WTC11 (cell line): ENCODE data around the gene MNT.

Source experiments
- CTCF ChIP-seq: fragments of 200-600 bp; IDR thresholded peaks from 2 replicates; pipeline ENCODE4 v1.8.0; 2022; ENCODE audit warnings: antibody characterized with exemption
- TF ChIP-seq, protein P1 (sequence below): sonication (generic); formaldehyde crosslinking; IDR thresholded peaks from 2 replicates; pipeline ENCODE4 v1.8.0; 2022; ENCODE audit warnings: missing genetic modification reagents

GRCh38 chr17:2394775-2395201, 6.1 kb downstream of the MNT start:
- TF ChIP-seq, protein P1, sequence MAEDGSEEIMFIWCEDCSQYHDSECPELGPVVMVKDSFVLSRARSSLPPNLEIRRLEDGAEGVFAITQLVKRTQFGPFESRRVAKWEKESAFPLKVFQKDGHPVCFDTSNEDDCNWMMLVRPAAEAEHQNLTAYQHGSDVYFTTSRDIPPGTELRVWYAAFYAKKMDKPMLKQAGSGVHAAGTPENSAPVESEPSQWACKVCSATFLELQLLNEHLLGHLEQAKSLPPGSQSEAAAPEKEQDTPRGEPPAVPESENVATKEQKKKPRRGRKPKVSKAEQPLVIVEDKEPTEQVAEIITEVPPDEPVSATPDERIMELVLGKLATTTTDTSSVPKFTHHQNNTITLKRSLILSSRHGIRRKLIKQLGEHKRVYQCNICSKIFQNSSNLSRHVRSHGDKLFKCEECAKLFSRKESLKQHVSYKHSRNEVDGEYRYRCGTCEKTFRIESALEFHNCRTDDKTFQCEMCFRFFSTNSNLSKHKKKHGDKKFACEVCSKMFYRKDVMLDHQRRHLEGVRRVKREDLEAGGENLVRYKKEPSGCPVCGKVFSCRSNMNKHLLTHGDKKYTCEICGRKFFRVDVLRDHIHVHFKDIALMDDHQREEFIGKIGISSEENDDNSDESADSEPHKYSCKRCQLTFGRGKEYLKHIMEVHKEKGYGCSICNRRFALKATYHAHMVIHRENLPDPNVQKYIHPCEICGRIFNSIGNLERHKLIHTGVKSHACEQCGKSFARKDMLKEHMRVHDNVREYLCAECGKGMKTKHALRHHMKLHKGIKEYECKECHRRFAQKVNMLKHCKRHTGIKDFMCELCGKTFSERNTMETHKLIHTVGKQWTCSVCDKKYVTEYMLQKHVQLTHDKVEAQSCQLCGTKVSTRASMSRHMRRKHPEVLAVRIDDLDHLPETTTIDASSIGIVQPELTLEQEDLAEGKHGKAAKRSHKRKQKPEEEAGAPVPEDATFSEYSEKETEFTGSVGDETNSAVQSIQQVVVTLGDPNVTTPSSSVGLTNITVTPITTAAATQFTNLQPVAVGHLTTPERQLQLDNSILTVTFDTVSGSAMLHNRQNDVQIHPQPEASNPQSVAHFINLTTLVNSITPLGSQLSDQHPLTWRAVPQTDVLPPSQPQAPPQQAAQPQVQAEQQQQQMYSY (CRISPR knock-in tag) = no peak
- TF ChIP-seq CTCF = no peak
